MM.1S (cell line): Measurements from ENCODE around the gene CREBBP.

ENCODE experiments used
- DNase-seq: peaks from one replicate; pipeline ENCODE4 v3.0.0-alpha.2; 2015
- H2AFZ ChIP-seq: fragments of 300-600 bp; sonication (generic); 2 replicates; pipeline ENCODE4 v1.6.0; 2016; ENCODE audit warnings: antibody characterized with exemption, low read length
- H3F3A ChIP-seq: fragments of 300-600 bp; sonication (generic); 2 replicates; pipeline ENCODE4 v1.6.1; 2016; ENCODE audit warnings: mild to moderate bottlenecking, antibody characterized with exemption, low read length, moderate library complexity, mixed read lengths; ENCODE audit not compliant: insufficient read depth
- H3K27ac ChIP-seq: fragments of 300-600 bp; sonication (generic); 2 replicates; pipeline ENCODE4 v1.5.1; 2016; ENCODE audit warnings: mild to moderate bottlenecking, low read length
- H3K27me3 ChIP-seq: fragments of 300-600 bp; sonication (generic); replicated peaks from 2 replicates; pipeline ENCODE4 v1.6.0; 2016; ENCODE audit warnings: low read length; ENCODE audit not compliant: insufficient read depth
- H3K36me3 ChIP-seq: fragments of 300-600 bp; sonication (generic); replicated peaks from 2 replicates; pipeline ENCODE4 v1.6.1; 2016; ENCODE audit warnings: mild to moderate bottlenecking, low read length, mixed read lengths; ENCODE audit not compliant: insufficient read depth
- H3K4me1 ChIP-seq: fragments of 300-600 bp; sonication (generic); 2 replicates; pipeline ENCODE4 v1.6.1; 2016; ENCODE audit warnings: low read length, mixed read lengths
- H3K4me2 ChIP-seq: fragments of 300-600 bp; sonication (generic); 2 replicates; pipeline ENCODE4 v1.6.0; 2016; ENCODE audit warnings: low read depth, low read length
- H3K4me3 ChIP-seq: fragments of 300-600 bp; sonication (generic); 2 replicates; pipeline ENCODE4 v1.5.1; 2016; ENCODE audit warnings: low read length, mixed read lengths
- H3K79me2 ChIP-seq: fragments of 300-600 bp; sonication (generic); 2 replicates; pipeline ENCODE4 v1.6.1; 2016; ENCODE audit warnings: mixed run types, low read length, mixed read lengths
- H3K9ac ChIP-seq: fragments of 300-600 bp; sonication (generic); 2 replicates; pipeline ENCODE4 v1.6.1; 2016; ENCODE audit warnings: low read length, mixed read lengths
- H3K9me2 ChIP-seq: fragments of 300-600 bp; sonication (generic); replicated peaks from 2 replicates; pipeline ENCODE4 v1.6.1; 2016; ENCODE audit warnings: mild to moderate bottlenecking, low read length, mixed read lengths; ENCODE audit not compliant: insufficient read depth
- H3K9me3 ChIP-seq: fragments of 300-600 bp; sonication (generic); replicated peaks from 2 replicates; pipeline ENCODE4 v1.6.1; 2016; ENCODE audit warnings: mild to moderate bottlenecking, low read length, mixed read lengths; ENCODE audit not compliant: insufficient read depth
- H4K20me1 ChIP-seq: fragments of 300-600 bp; sonication (generic); 2 replicates; pipeline ENCODE4 v1.6.1; 2016; ENCODE audit warnings: mild to moderate bottlenecking, low read length, moderate library complexity, mixed read lengths; ENCODE audit not compliant: insufficient read depth
- EZH2 ChIP-seq: fragments of 300-600 bp; sonication (generic); optimal IDR thresholded peaks from 2 replicates; pipeline ENCODE3; 2017; ENCODE audit warnings: low read depth, mild to moderate bottlenecking, antibody characterized with exemption, low read length, mixed read lengths
- EZH2phosphoT487 ChIP-seq: fragments of 300-600 bp; sonication (generic); IDR thresholded peaks from 2 replicates; pipeline ENCODE4 v1.6.1; 2018; ENCODE audit warnings: antibody characterized with exemption, low read length
- TF ChIP-seq, protein P1 (sequence below): fragments of 300-600 bp; sonication (generic); IDR thresholded peaks from 2 replicates; pipeline ENCODE4 v1.5.1; 2016; ENCODE audit warnings: antibody characterized with exemption, low read length, mixed read lengths

CREBBP gene

GRCh38 chr16:3720418-3720817 lies 160.1 kb downstream of the CREBBP start:
- Histone ChIP-seq H2AFZ (no peak overlapping the region), H3K9ac (no peak overlapping the region), H3K4me1 (peaks cover 4% of the 10 kb centered on the region; the same call in 1 of the 2 replicates), H3K79me2 (peaks cover 18% of the 10 kb centered on the region), H4K20me1 (no peaks in the 10 kb centered on the region), H3K27ac (no peak overlapping the region), H3F3A (no peaks in the 10 kb centered on the region), H3K4me3 (no peak overlapping the region), H3K4me2 (no peak overlapping the region), H3K9me3 (no peaks in the 10 kb centered on the region), H3K36me3 (no peaks in the 10 kb centered on the region), H3K9me2 (no peaks in the 10 kb centered on the region), H3K27me3 (no peaks in the 10 kb centered on the region)
- DNase-seq = no peak
- no peak for TF ChIP-seq EZH2
- no peak for TF ChIP-seq EZH2phosphoT487
- TF ChIP-seq, protein P1, sequence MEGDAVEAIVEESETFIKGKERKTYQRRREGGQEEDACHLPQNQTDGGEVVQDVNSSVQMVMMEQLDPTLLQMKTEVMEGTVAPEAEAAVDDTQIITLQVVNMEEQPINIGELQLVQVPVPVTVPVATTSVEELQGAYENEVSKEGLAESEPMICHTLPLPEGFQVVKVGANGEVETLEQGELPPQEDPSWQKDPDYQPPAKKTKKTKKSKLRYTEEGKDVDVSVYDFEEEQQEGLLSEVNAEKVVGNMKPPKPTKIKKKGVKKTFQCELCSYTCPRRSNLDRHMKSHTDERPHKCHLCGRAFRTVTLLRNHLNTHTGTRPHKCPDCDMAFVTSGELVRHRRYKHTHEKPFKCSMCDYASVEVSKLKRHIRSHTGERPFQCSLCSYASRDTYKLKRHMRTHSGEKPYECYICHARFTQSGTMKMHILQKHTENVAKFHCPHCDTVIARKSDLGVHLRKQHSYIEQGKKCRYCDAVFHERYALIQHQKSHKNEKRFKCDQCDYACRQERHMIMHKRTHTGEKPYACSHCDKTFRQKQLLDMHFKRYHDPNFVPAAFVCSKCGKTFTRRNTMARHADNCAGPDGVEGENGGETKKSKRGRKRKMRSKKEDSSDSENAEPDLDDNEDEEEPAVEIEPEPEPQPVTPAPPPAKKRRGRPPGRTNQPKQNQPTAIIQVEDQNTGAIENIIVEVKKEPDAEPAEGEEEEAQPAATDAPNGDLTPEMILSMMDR = no peak

DNA sequence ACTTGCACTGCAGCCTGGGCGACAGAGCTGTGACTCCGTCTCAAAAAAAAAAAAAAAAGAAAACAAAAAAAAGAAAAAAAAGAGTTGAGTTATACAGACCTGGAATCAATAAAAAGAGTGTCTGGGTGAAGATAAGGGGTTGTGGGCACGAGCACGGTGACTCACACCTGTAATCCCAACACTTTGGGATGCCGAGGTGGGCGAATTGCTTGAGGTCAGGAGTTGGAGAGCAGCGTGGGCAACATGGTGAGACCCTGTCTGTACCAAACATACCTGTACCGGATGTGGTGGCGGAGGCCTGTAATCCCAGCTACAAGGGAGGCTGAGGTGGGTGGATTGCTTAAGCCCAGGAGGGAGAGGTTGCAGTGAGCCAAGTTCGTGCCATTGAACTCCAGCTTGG lies 161.9 kb downstream of the CREBBP start:
- Histone ChIP-seq H3K27ac (no peak overlapping the region), H3K4me1 (peaks cover 4% of the 10 kb centered on the region; the same call in 1 of the 2 replicates), H3K27me3 (no peaks in the 10 kb centered on the region), H2AFZ (no peak overlapping the region), H3K9me2 (no peaks in the 10 kb centered on the region), H3F3A (no peaks in the 10 kb centered on the region), H3K4me3 (no peak overlapping the region), H3K79me2 (peaks cover 35% of the 10 kb centered on the region), H3K9ac (no peak overlapping the region), H4K20me1 (no peaks in the 10 kb centered on the region), H3K36me3 (no peaks in the 10 kb centered on the region), H3K9me3 (no peaks in the 10 kb centered on the region), H3K4me2 (no peak overlapping the region)
- DNase-seq = no peak
- TF ChIP-seq EZH2 (no peak), EZH2phosphoT487 (no peak)
- TF ChIP-seq, protein P1 = no peak

GRCh38 chr16:3718019-3718391 lies 162.5 kb downstream of the CREBBP start:
- H3K4me3 ChIP-seq = peak overlapping the region; percentile 100
- TF ChIP-seq, protein P1 = no peak
- TF ChIP-seq EZH2phosphoT487 (no peak), EZH2 (no peak)
- H3K27ac ChIP-seq = peak overlapping the region; percentile 43; the same call in 1 of the 2 replicates
- no peaks in the 10 kb centered on the region for H3K9me2 ChIP-seq
- no peak for DNase-seq
- no peaks in the 10 kb centered on the region for H3K9me3 ChIP-seq
- no peaks in the 10 kb centered on the region for H3F3A ChIP-seq
- peak overlapping the region; percentile 95 for H3K4me2 ChIP-seq
- H2AFZ ChIP-seq = peak overlapping the region; percentile 100
- peak overlapping the region; percentile 98 for H3K9ac ChIP-seq
- H3K27me3 ChIP-seq = no peaks in the 10 kb centered on the region
- peaks cover 4% of the 10 kb centered on the region; the same call in 1 of the 2 replicates for H3K4me1 ChIP-seq
- H4K20me1 ChIP-seq = no peaks in the 10 kb centered on the region
- H3K79me2 ChIP-seq = peaks cover 42% of the 10 kb centered on the region
- H3K36me3 ChIP-seq = no peaks in the 10 kb centered on the region
